ENCODE results near the gene RCC2. TPM values are rescaled to one million over a fixed set of nuclear protein-coding genes. Genes with fewer than 3 reads are reported as not detected.

Gene RCC2
- total RNA-seq, 1 experiment from 2014 or later: 473 TPM

DNA sequence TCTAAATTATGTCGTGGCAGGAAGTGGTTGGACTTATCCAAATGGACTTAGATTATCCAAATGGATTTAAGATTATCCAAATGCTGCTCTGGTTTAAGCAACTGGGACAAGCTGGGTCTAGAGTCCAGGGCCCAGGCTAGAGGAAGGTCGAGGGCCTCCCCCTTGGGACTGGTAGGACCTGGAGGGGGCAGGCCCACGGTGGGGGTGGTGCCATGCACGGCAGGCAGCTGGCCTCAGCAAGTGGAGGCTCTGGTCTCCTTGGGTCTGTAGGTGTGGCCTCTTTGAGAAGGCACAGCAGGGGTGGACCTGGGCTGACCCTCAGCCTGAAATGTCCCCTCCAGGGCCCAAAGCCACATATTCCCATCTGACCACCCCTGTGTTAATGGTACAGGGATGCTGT is 37.6 kb downstream of the RCC2 start:
- Histone ChIP-seq H3K27ac (ENCODE audit: insufficient read length, low read depth, low read length) (no peak overlapping the region), H3K4ac (ENCODE audit: low read depth, low read length) (no peak overlapping the region), H2BK15ac (ENCODE audit: low read depth, low read length) (no peak overlapping the region), H2BK120ac (ENCODE audit: low read depth, low read length, poor library complexity, severe bottlenecking) (no peak overlapping the region), H3K79me2 (ENCODE audit: insufficient read depth, low read length) (no peaks in the 10 kb centered on the region), H3K4me1 (ENCODE audit: insufficient read depth, low read length) (no peaks in the 10 kb centered on the region), H3K9me3 (ENCODE audit: control insufficient read depth, low read depth, low read length) (no peaks in the 10 kb centered on the region), H2AK5ac (ENCODE audit: insufficient read length, low read length) (no peak overlapping the region), H2BK12ac (ENCODE audit: insufficient read length, low read depth, low read length) (no peak overlapping the region), H4K20me1 (ENCODE audit: control insufficient read depth, insufficient read depth, insufficient read length) (no peaks in the 10 kb centered on the region), H4K5ac (ENCODE audit: insufficient read length, low read depth, low read length) (no peak overlapping the region), H4K91ac (ENCODE audit: insufficient read length, low read depth, low read length) (no peak overlapping the region), H3K79me1 (ENCODE audit: insufficient read depth, low read depth, low read length, poor library complexity, severe bottlenecking) (no peaks in the 10 kb centered on the region), H2AFZ (ENCODE audit: low read length) (no peak overlapping the region), H2BK20ac (ENCODE audit: low read depth, low read length, poor library complexity, severe bottlenecking) (no peak overlapping the region), H3K14ac (ENCODE audit: insufficient read depth, low read length) (no peak overlapping the region), H3K18ac (ENCODE audit: insufficient read length, low read depth, low read length) (no peak overlapping the region), H3K27me3 (ENCODE audit: insufficient read depth, low read length) (no peaks in the 10 kb centered on the region), H3K4me2 (ENCODE audit: insufficient read depth, insufficient read length, low read length) (no peak overlapping the region), H3K23me2 (ENCODE audit: insufficient read length, low read depth, low read length, poor library complexity, severe bottlenecking) (no peaks in the 10 kb centered on the region), H4K8ac (replicated peaks; ENCODE audit: insufficient read length, low read depth, low read length) (no peak overlapping the region), H3T11ph (ENCODE audit: low read length) (no peak overlapping the region), H3K9ac (ENCODE audit: extremely low read depth, insufficient read length, low read length) (no peak overlapping the region), H3K56ac (ENCODE audit: insufficient read length, low read depth, low read length) (no peak overlapping the region), H2BK5ac (ENCODE audit: insufficient read length, low read length) (no peak overlapping the region), H3K23ac (ENCODE audit: insufficient read length, low read depth, low read length) (no peak overlapping the region)
- Mint-ChIP-seq H3K4me3 (no peak overlapping the region), H3K27ac (no peak overlapping the region), H3K36me3 (ENCODE audit: insufficient read depth in 1 of 3, low read depth in 3 of 3) (peaks cover 0 to 15% (median 6%) of the 10 kb centered on the region in 3 experiments; a peak in 5 of 7 replicates), H3K9me3 (no peaks in the 10 kb centered on the region), H3K4me1 (peaks cover 26 to 35% of the 10 kb centered on the region in 2 experiments), H3K27me3 (ENCODE audit: low read depth) (peaks cover 4% of the 10 kb centered on the region)
- DNase-seq: no peak
- no CpG with 5 or more reads among the region's 4 CpGs for WGBS (ENCODE audit: extremely low coverage, insufficient read length, low lambda C conversion rate)
- TF ChIP-seq, protein P1, sequence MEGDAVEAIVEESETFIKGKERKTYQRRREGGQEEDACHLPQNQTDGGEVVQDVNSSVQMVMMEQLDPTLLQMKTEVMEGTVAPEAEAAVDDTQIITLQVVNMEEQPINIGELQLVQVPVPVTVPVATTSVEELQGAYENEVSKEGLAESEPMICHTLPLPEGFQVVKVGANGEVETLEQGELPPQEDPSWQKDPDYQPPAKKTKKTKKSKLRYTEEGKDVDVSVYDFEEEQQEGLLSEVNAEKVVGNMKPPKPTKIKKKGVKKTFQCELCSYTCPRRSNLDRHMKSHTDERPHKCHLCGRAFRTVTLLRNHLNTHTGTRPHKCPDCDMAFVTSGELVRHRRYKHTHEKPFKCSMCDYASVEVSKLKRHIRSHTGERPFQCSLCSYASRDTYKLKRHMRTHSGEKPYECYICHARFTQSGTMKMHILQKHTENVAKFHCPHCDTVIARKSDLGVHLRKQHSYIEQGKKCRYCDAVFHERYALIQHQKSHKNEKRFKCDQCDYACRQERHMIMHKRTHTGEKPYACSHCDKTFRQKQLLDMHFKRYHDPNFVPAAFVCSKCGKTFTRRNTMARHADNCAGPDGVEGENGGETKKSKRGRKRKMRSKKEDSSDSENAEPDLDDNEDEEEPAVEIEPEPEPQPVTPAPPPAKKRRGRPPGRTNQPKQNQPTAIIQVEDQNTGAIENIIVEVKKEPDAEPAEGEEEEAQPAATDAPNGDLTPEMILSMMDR (conservative IDR thresholded peaks at IDR 0.05): no peak
